Measurements from ENCODE around the gene DMRTC2.

The DMRTC2 gene

DNA sequence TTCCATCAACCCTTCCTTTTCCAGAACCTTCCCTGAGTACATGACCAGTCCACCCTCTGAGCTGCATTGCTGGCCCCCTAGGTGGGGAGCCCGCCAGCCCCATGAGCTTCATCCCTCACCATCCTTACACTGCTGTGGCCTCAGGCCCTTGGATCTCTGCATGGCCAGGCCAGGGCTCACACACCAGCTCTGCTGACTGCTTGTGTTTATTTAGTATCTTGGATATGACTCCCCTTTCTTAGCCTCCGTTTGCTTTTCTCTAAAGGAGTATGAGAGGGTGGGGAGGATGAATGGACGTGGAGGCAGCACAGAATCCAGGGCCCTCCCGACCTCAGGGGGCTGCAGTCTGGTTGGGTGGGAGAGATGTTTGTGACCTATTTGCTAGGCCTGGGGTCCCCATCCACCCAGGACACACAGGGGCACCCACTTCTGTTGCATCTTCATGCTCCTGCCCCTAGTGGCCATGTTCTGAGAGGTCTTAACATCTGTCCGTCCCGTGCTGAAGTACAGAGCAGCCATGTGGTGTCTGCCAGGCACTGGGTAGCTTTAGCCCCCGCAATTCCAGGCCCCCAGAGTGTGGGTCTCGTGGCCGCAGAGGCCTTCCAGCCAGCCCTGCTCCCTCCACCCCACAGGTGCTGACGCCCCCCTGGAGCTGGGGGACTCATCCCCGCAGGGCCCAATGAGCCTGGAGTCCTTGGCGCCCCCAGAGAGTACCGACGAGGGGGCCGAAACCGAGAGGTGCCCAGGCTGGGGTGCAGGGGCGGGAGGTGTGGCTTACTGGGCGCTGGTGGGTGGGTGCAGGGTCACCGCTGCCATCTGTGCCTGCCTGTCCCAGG is 51.1 kb downstream of the DMRTC2 start (continued):
- no peak for TF ChIP-seq ZNF202 (tag by site-specific recombination; IDR thresholded peaks at IDR 0.05; ENCODE audit: borderline replicate concordance)

DNA sequence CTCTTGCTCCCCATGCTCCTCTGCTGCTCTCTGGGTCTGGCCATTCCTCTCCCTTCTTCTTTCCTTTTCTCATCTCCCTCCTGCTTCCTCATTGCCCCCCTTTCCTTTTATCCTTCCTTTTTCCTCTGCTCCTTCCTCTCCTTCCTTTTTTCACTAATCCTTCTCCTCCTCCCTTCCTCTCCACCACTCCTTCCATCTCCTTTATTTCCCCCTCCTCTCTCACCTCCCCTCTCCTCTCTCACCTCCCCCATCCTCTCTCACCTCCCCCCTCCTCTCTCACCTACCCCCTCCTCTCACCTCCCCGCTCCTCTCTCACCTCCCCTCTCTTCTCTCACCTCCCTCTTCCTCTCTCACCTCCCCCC is 51.7 kb downstream of the DMRTC2 start:
- Histone ChIP-seq H3K9me3 (ENCODE audit: control insufficient read depth, insufficient read depth, low read depth, low read length) (no peaks in the 10 kb centered on the region), H3K4me1 (ENCODE audit: control insufficient read depth, insufficient read depth, low read length) (no peaks in the 10 kb centered on the region), H3K27ac (ENCODE audit: extremely low read depth, low read depth, low read length) (no peak overlapping the region), H3K36me3 (ENCODE audit: control insufficient read depth in 2 of 2, insufficient read depth in 1 of 2, low read length in 2 of 2) (peaks cover 47 to 52% of the 10 kb centered on the region in 2 experiments), H3K4me3 (ENCODE audit: low read depth, low read length) (no peak overlapping the region)
- TF ChIP-seq, protein P1, sequence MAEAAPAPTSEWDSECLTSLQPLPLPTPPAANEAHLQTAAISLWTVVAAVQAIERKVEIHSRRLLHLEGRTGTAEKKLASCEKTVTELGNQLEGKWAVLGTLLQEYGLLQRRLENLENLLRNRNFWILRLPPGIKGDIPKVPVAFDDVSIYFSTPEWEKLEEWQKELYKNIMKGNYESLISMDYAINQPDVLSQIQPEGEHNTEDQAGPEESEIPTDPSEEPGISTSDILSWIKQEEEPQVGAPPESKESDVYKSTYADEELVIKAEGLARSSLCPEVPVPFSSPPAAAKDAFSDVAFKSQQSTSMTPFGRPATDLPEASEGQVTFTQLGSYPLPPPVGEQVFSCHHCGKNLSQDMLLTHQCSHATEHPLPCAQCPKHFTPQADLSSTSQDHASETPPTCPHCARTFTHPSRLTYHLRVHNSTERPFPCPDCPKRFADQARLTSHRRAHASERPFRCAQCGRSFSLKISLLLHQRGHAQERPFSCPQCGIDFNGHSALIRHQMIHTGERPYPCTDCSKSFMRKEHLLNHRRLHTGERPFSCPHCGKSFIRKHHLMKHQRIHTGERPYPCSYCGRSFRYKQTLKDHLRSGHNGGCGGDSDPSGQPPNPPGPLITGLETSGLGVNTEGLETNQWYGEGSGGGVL (tag by site-specific recombination; IDR thresholded peaks at IDR 0.05): peak; percentile 81
- TF ChIP-seq ZNF510 (tag by site-specific recombination; IDR thresholded peaks at IDR 0.05; ENCODE audit: insufficient replicate concordance) (no peak), ZNF791 (tag by site-specific recombination; IDR thresholded peaks at IDR 0.05) (0 out of 2 replicates have a peak, but pooled peaks have one; percentile 15), ZNF132 (tag by site-specific recombination; IDR thresholded peaks at IDR 0.05; ENCODE audit: borderline replicate concordance) (no peak), SCRT2 (tag by site-specific recombination; IDR thresholded peaks at IDR 0.05) (no peak), ZNF23 (tag by site-specific recombination; IDR thresholded peaks at IDR 0.05; ENCODE audit: borderline replicate concordance) (no peak), ZNF366 (tag by site-specific recombination; conservative IDR thresholded peaks at IDR 0.05) (peak; percentile 92), ZNF391 (tag by site-specific recombination; IDR thresholded peaks at IDR 0.05; ENCODE audit: borderline replicate concordance, low read depth) (no peak), EGR2 (tag by site-specific recombination; IDR thresholded peaks at IDR 0.05; ENCODE audit: low read depth) (peak; percentile 21; the same call in 1 of the 2 replicates), PRDM1 (tag by site-specific recombination; IDR thresholded peaks at IDR 0.05) (peak; percentile 89)
- TF ChIP-seq, protein P2, sequence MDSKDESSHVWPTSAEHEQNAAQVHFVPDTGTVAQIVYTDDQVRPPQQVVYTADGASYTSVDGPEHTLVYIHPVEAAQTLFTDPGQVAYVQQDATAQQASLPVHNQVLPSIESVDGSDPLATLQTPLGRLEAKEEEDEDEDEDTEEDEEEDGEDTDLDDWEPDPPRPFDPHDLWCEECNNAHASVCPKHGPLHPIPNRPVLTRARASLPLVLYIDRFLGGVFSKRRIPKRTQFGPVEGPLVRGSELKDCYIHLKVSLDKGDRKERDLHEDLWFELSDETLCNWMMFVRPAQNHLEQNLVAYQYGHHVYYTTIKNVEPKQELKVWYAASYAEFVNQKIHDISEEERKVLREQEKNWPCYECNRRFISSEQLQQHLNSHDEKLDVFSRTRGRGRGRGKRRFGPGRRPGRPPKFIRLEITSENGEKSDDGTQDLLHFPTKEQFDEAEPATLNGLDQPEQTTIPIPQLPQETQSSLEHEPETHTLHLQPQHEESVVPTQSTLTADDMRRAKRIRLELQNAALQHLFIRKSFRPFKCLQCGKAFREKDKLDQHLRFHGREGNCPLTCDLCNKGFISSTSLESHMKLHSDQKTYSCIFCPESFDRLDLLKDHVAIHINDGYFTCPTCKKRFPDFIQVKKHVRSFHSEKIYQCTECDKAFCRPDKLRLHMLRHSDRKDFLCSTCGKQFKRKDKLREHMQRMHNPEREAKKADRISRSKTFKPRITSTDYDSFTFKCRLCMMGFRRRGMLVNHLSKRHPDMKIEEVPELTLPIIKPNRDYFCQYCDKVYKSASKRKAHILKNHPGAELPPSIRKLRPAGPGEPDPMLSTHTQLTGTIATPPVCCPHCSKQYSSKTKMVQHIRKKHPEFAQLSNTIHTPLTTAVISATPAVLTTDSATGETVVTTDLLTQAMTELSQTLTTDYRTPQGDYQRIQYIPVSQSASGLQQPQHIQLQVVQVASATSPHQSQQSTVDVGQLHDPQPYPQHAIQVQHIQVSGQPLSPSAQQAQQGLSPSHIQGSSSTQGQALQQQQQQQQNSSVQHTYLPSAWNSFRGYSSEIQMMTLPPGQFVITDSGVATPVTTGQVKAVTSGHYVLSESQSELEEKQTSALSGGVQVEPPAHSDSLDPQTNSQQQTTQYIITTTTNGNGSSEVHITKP (tag by site-specific recombination; IDR thresholded peaks at IDR 0.05): no peak
- CTCF ChIA-PET: no interaction called here
- POLR2A ChIA-PET: no interaction called here

DNA sequence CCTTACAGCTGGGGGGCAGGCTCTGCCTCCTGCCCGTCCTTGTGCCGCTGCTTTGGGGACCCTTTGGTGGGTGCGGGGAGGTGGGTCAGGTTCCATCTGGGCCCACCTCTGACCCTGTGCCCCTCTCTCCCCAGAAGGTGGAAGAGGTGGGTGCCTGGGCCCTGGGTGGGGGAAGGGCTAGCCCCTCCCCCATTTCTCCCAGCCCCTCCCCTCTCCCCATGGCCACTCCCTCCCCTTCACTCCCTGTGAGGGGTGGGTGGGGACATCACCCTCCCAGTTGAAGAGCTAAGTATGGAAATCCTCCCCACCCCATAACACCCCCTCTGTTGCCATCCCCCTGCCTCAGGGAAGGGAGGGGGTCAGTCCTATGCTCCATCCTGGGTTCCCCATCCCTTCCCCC is 52.3 kb downstream of the DMRTC2 start:
- no peaks in the 10 kb centered on the region for H3K4me1 ChIP-seq (ENCODE audit: control insufficient read depth, insufficient read depth, low read length)
- ChIA-PET CTCF (no interaction called here), POLR2A (interaction anchor here (0.5 kb wide), 1 partner anchor 9 kb away, joined by 4 read pairs; no protein-coding TSS in a partner anchor)
- H3K27ac ChIP-seq (ENCODE audit: extremely low read depth, low read depth, low read length): no peak overlapping the region
- H3K4me3 ChIP-seq (ENCODE audit: low read depth, low read length): no peak overlapping the region
- no peaks in the 10 kb centered on the region for H3K9me3 ChIP-seq (ENCODE audit: control insufficient read depth, insufficient read depth, low read depth, low read length)
- TF ChIP-seq KLF1 (tag by site-specific recombination; IDR thresholded peaks at IDR 0.05): peak; percentile 43; the same call in 1 of the 2 replicates
- TF ChIP-seq ZBTB17 (tag by site-specific recombination; IDR thresholded peaks at IDR 0.05): no peak
- peaks cover 51 to 52% of the 10 kb centered on the region in 2 experiments for H3K36me3 ChIP-seq (ENCODE audit: control insufficient read depth in 2 of 2, insufficient read depth in 1 of 2, low read length in 2 of 2)
